GM10266 (cell line): Measurements from ENCODE around the gene KIAA0408.

Experiments
- DNase-seq: peaks from one replicate; pipeline ENCODE4 v3.0.0; 2012; ENCODE audit errors: extremely low spot score
- TF ChIP-seq, protein P1 (sequence below): IDR thresholded peaks from 2 replicates; pipeline ENCODE4 v1.5.1; 2012; ENCODE audit warnings: mild to moderate bottlenecking, low read depth; ENCODE audit not compliant: control insufficient read depth, insufficient read depth; ENCODE audit errors: missing control alignments

The KIAA0408 gene

GRCh38 chr6:127456465-127456864 is 2.7 kb downstream of the KIAA0408 start:
- TF ChIP-seq, protein P1, sequence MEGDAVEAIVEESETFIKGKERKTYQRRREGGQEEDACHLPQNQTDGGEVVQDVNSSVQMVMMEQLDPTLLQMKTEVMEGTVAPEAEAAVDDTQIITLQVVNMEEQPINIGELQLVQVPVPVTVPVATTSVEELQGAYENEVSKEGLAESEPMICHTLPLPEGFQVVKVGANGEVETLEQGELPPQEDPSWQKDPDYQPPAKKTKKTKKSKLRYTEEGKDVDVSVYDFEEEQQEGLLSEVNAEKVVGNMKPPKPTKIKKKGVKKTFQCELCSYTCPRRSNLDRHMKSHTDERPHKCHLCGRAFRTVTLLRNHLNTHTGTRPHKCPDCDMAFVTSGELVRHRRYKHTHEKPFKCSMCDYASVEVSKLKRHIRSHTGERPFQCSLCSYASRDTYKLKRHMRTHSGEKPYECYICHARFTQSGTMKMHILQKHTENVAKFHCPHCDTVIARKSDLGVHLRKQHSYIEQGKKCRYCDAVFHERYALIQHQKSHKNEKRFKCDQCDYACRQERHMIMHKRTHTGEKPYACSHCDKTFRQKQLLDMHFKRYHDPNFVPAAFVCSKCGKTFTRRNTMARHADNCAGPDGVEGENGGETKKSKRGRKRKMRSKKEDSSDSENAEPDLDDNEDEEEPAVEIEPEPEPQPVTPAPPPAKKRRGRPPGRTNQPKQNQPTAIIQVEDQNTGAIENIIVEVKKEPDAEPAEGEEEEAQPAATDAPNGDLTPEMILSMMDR: no peak
- DNase-seq: no peak

DNA sequence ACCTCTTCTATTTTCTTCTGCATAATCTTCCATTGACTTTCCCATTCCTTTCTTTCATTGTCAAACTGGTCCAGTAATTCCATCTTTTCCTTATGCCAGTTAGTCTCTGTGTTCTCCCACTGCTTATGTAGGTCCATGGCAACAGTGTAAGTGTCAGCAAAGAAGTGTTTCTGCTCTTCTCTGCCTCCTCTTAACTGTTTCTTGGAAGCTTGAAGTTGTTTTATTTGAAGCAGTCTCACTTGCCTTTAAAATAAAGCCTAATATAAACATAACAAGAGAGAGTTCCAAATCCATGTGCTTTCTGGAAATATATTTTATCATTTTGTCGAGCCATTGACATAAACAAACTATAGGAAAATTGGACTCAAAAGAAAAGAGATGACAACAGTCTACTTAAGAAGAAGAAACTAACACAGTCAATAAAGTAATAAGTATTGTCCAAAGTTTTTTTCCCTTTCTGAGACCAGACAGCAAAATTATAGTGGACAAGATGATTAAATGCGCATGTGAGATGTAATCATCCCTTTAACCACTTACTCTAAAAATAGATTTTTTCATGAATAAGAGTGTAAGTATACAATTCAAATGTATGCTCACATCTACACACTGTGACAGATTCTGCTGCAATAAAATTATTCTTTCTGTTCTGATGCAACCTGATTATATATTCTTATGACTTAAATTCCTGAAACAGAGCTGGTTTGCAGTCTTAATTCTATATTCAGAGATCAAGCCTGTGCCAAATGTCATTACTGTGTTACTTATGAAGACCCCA is 5.2 kb downstream of the KIAA0408 start:
- DNase-seq: no peak
- TF ChIP-seq, protein P1: no peak

DNA sequence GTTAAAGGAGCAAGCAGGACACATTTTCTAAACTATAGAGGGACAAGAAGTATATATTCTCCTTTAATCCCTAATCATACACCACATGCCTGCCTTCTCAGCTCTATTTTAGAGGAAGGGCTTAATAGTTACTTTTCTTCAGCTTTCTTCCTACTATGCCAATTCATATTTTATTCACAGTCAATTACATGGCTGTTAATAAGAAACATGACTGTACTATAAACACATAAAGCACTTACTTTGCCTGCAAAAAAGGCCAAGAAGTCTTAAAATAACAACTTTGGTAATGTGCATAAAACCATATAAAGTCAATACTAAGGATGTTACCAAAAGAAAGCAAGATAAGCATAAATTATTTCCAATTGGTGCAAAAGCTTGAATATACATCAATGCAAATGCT is 6.4 kb downstream of the KIAA0408 start:
- TF ChIP-seq, protein P1: no peak
- DNase-seq: no peak

- TF ChIP-seq, protein P1: no peak
- DNase-seq: no peak
These were observed 7.8 kb downstream of the KIAA0408 start for GRCh38 chr6:127451388-127451787.

GRCh38 chr6:127447780-127448179 is 11.4 kb downstream of the KIAA0408 start:
- TF ChIP-seq, protein P1: no peak
- no peak for DNase-seq

DNA sequence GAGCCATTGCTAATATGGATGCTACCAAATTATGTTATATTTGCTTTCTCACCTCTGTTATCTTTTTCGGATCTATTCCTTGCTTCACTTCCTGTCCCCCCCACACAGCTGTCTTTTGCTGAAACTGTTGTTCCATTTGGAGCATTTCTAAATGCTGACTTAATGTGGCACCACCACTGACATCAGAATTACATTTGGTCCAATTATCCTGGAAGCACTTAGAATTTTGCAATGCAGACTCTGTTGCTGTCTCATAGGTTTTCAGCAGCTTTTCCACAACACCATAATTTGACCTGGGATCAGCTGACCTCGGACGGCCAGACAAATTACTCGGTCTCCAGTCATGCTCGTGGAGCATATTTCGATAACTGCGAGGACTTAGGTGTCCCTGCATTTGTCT is 12.8 kb downstream of the KIAA0408 start:
- TF ChIP-seq, protein P1: no peak
- DNase-seq: no peak

GRCh38 chr6:127441881-127442280 is 17.3 kb downstream of the KIAA0408 start:
- TF ChIP-seq, protein P1: no peak
- no peak for DNase-seq
